HG02840 (cell line): ENCODE measurements around the gene OR6C4.
"Not testable (repeated sequence)": the region's sequence is repeated elsewhere in the genome, so short reads cannot be mapped to it uniquely, and the experiment has no call there.

Experiments used
- ATAC-seq: cut with Tn5 transposase; IDR thresholded peaks from one replicate; pipeline ENCODE4 v1.9.1; 2021; ENCODE audit warnings: mild to moderate bottlenecking, moderate library complexity, moderate number of reproducible peaks; ENCODE audit not compliant: unreplicated experiment, low FRiP score

OR6C4 gene

GRCh38 chr12:55549302-55549701 lies at the start of gene OR6C4:
Gene OR6C4 (plus strand): TSS chr12:55549602. CDS start chr12:55551227, 1,625 bp downstream.
- no peak for ATAC-seq

GRCh38 chr12:55499810-55500252 lies 49.6 kb upstream of the OR6C4 start:
- ATAC-seq, result no peak

- no peak for ATAC-seq
These were observed 47.8 kb upstream of the OR6C4 start for GRCh38 chr12:55501601-55502000.

- ATAC-seq, result no peak
These were observed 33.7 kb upstream of the OR6C4 start for GRCh38 chr12:55515696-55516095.

- ATAC-seq, result no peak
These were observed 33.0 kb upstream of the OR6C4 start for GRCh38 chr12:55516391-55516790.

GRCh38 chr12:55548235-55548634 lies 1.2 kb upstream of the OR6C4 start:
- not testable (repeated sequence) for ATAC-seq

- ATAC-seq, result no peak
These were observed 646 bp upstream of the OR6C4 start for GRCh38 chr12:55548756-55549155.

- ATAC-seq, result no peak
These were observed 4.9 kb downstream of the OR6C4 start for GRCh38 chr12:55554296-55554695.

GRCh38 chr12:55570060-55570459 lies 20.7 kb downstream of the OR6C4 start:
- ATAC-seq, result not testable (repeated sequence)

GRCh38 chr12:55570689-55571088 lies 21.3 kb downstream of the OR6C4 start:
- not testable (repeated sequence) for ATAC-seq

GRCh38 chr12:55572168-55572567 lies 22.8 kb downstream of the OR6C4 start, which contains the start of gene OR2AP1:
Gene OR2AP1 (plus strand): TSS chr12:55572468. CDS start chr12:55574415, 1,947 bp downstream.
- no peak for ATAC-seq

GRCh38 chr12:55582066-55582465 lies 32.7 kb downstream of the OR6C4 start:
- no peak for ATAC-seq

GRCh38 chr12:55585817-55586216 lies 36.4 kb downstream of the OR6C4 start:
- ATAC-seq, result no peak

- ATAC-seq, result not testable (repeated sequence)
These were observed 40.8 kb downstream of the OR6C4 start for GRCh38 chr12:55590152-55590551.
